ENCODE measurements around the gene MYO10. TPM values are rescaled to one million over a fixed set of nuclear protein-coding genes. Genes with fewer than 3 reads are reported as not detected.

MYO10 gene
- total RNA-seq, 2 experiments from 2014 or later = 0.23 TPM; not detected in 1

- Mint-ChIP-seq H3K27me3 (no peaks in the 10 kb centered on the region), H3K4me3 (no peak overlapping the region), H3K36me3 (ENCODE audit: low read depth) (no peaks in the 10 kb centered on the region), H3K4me1 (no peaks in the 10 kb centered on the region), H3K9me3 (no peaks in the 10 kb centered on the region), H3K27ac (no peak overlapping the region)
- CTCF ChIA-PET = no interaction called here
- POLR2A ChIA-PET = no interaction called here
- no peak for DNase-seq
Observed at GRCh38 chr5:16918891-16919671, 17.0 kb downstream of the MYO10 start.

GRCh38 chr5:16918156-16918555 is 17.9 kb downstream of the MYO10 start:
- ChIA-PET CTCF (no interaction called here), POLR2A (interaction anchor here (0.6 kb wide), 1 partner anchor 19 kb away, joined by 3 read pairs; no protein-coding TSS in a partner anchor)
- H3K4me3 Mint-ChIP-seq = no peak overlapping the region
- H3K36me3 Mint-ChIP-seq (ENCODE audit: low read depth) = no peaks in the 10 kb centered on the region
- no peak overlapping the region for H3K27ac Mint-ChIP-seq
- DNase-seq = no peak
- no peaks in the 10 kb centered on the region for H3K4me1 Mint-ChIP-seq
- no peaks in the 10 kb centered on the region for H3K27me3 Mint-ChIP-seq
- no peaks in the 10 kb centered on the region for H3K9me3 Mint-ChIP-seq

- no peak overlapping the region for H3K4me3 Mint-ChIP-seq
- POLR2A ChIA-PET = interaction anchor here (0.7 kb wide), 1 partner anchor 135 kb away, joined by 3 read pairs; no protein-coding TSS in a partner anchor
Observed at GRCh38 chr5:16916262-16916878, 19.7 kb downstream of the MYO10 start.

GRCh38 chr5:16914584-16914983 is 21.5 kb downstream of the MYO10 start:
- Mint-ChIP-seq H3K36me3 (ENCODE audit: low read depth) (no peaks in the 10 kb centered on the region), H3K27me3 (no peaks in the 10 kb centered on the region), H3K9me3 (no peaks in the 10 kb centered on the region), H3K4me3 (no peak overlapping the region), H3K4me1 (no peaks in the 10 kb centered on the region), H3K27ac (no peak overlapping the region)
- no peak for DNase-seq
- POLR2A ChIA-PET = no interaction called here
- CTCF ChIA-PET = no interaction called here

More at GRCh38 chr5:16916262-16916878, 19.7 kb downstream of the MYO10 start:
- Mint-ChIP-seq H3K27me3 (no peaks in the 10 kb centered on the region), H3K36me3 (ENCODE audit: low read depth) (no peaks in the 10 kb centered on the region), H3K27ac (no peak overlapping the region), H3K4me1 (no peaks in the 10 kb centered on the region), H3K9me3 (no peaks in the 10 kb centered on the region)
- no peak for DNase-seq
- CTCF ChIA-PET = interaction anchor here (0.7 kb wide), 1 partner anchor 84 kb away, joined by 3 read pairs; no protein-coding TSS in a partner anchor

- ChIA-PET CTCF (no interaction called here), POLR2A (no interaction called here)
- Mint-ChIP-seq H3K27ac (no peak overlapping the region), H3K4me1 (no peaks in the 10 kb centered on the region), H3K36me3 (ENCODE audit: low read depth) (no peaks in the 10 kb centered on the region), H3K27me3 (no peaks in the 10 kb centered on the region), H3K4me3 (no peak overlapping the region), H3K9me3 (no peaks in the 10 kb centered on the region)
- DNase-seq = no peak
Observed at GRCh38 chr5:16914108-16914435, 22.0 kb downstream of the MYO10 start.

- H3K4me1 Mint-ChIP-seq = no peaks in the 10 kb centered on the region
- H3K27me3 Mint-ChIP-seq = no peaks in the 10 kb centered on the region
- H3K27ac Mint-ChIP-seq = no peak overlapping the region
- ChIA-PET CTCF (no interaction called here), POLR2A (no interaction called here)
- H3K36me3 Mint-ChIP-seq (ENCODE audit: low read depth) = no peaks in the 10 kb centered on the region
- no peak overlapping the region for H3K4me3 Mint-ChIP-seq
- peaks cover 4% of the 10 kb centered on the region for H3K9me3 Mint-ChIP-seq
- no peak for DNase-seq
Observed at GRCh38 chr5:16913187-16914107, 22.6 kb downstream of the MYO10 start.

GRCh38 chr5:16912080-16912479 is 24.0 kb downstream of the MYO10 start:
- CTCF ChIA-PET = no interaction called here
- Mint-ChIP-seq H3K27ac (no peak overlapping the region), H3K4me1 (no peaks in the 10 kb centered on the region), H3K27me3 (no peaks in the 10 kb centered on the region), H3K36me3 (ENCODE audit: low read depth) (no peaks in the 10 kb centered on the region), H3K4me3 (no peak overlapping the region), H3K9me3 (peaks cover 4% of the 10 kb centered on the region)
- POLR2A ChIA-PET = no interaction called here
- DNase-seq = no peak

- POLR2A ChIA-PET = no interaction called here
- no peaks in the 10 kb centered on the region for H3K4me1 Mint-ChIP-seq
- no peak overlapping the region for H3K4me3 Mint-ChIP-seq
- no peaks in the 10 kb centered on the region for H3K27me3 Mint-ChIP-seq
- no peaks in the 10 kb centered on the region for H3K36me3 Mint-ChIP-seq (ENCODE audit: low read depth)
- CTCF ChIA-PET = no interaction called here
- no peak overlapping the region for H3K27ac Mint-ChIP-seq
- peaks cover 4% of the 10 kb centered on the region for H3K9me3 Mint-ChIP-seq
- no peak for DNase-seq
Observed at GRCh38 chr5:16909464-16909863, 26.6 kb downstream of the MYO10 start.

GRCh38 chr5:16907270-16907669 is 28.8 kb downstream of the MYO10 start:
- POLR2A ChIA-PET = no interaction called here
- no peaks in the 10 kb centered on the region for H3K4me1 Mint-ChIP-seq
- CTCF ChIA-PET = no interaction called here
- no peak for DNase-seq
- no peak overlapping the region for H3K27ac Mint-ChIP-seq
- peaks cover 4% of the 10 kb centered on the region for H3K9me3 Mint-ChIP-seq
- H3K27me3 Mint-ChIP-seq = no peaks in the 10 kb centered on the region
- H3K4me3 Mint-ChIP-seq = no peak overlapping the region
- H3K36me3 Mint-ChIP-seq (ENCODE audit: low read depth) = no peaks in the 10 kb centered on the region

GRCh38 chr5:16906255-16906654 is 29.8 kb downstream of the MYO10 start:
- no peak overlapping the region for H3K27ac Mint-ChIP-seq
- ChIA-PET POLR2A (no interaction called here), CTCF (no interaction called here)
- no peaks in the 10 kb centered on the region for H3K36me3 Mint-ChIP-seq (ENCODE audit: low read depth)
- H3K9me3 Mint-ChIP-seq = peaks cover 4% of the 10 kb centered on the region
- no peak for DNase-seq
- no peaks in the 10 kb centered on the region for H3K4me1 Mint-ChIP-seq
- no peak overlapping the region for H3K4me3 Mint-ChIP-seq
- H3K27me3 Mint-ChIP-seq = no peaks in the 10 kb centered on the region

- H3K27me3 Mint-ChIP-seq = no peaks in the 10 kb centered on the region
- H3K27ac Mint-ChIP-seq = no peak overlapping the region
- ChIA-PET POLR2A (no interaction called here), CTCF (no interaction called here)
- H3K4me3 Mint-ChIP-seq = no peak overlapping the region
- no peaks in the 10 kb centered on the region for H3K4me1 Mint-ChIP-seq
- DNase-seq = no peak
- H3K9me3 Mint-ChIP-seq = peaks cover 1% of the 10 kb centered on the region
- H3K36me3 Mint-ChIP-seq (ENCODE audit: low read depth) = no peaks in the 10 kb centered on the region
Observed at GRCh38 chr5:16903480-16904300, 32.4 kb downstream of the MYO10 start.

- no peak for DNase-seq
- Mint-ChIP-seq H3K27me3 (no peaks in the 10 kb centered on the region), H3K9me3 (no peaks in the 10 kb centered on the region), H3K36me3 (ENCODE audit: low read depth) (no peaks in the 10 kb centered on the region), H3K4me1 (no peaks in the 10 kb centered on the region), H3K4me3 (no peak overlapping the region), H3K27ac (no peak overlapping the region)
- ChIA-PET POLR2A (no interaction called here), CTCF (no interaction called here)
Observed at GRCh38 chr5:16902846-16903245, 33.2 kb downstream of the MYO10 start.
